Measurements from ENCODE around the gene STXBP6.

Gene STXBP6

GRCh38 chr14:25049568-25050268 lies at the start of gene STXBP6:
Gene STXBP6 (minus strand): TSS chr14:25050147. CDS start chr14:24974818, 75,329 bp downstream.
- peak; percentile 92 for DNase-seq (ENCODE audit: low spot score)

- DNase-seq (ENCODE audit: low spot score): no peak
These were observed 47.2 kb upstream of the STXBP6 start for GRCh38 chr14:25097120-25097519.

- DNase-seq (ENCODE audit: low spot score): no peak
These were observed 45.9 kb upstream of the STXBP6 start for GRCh38 chr14:25095736-25096437.

DNA sequence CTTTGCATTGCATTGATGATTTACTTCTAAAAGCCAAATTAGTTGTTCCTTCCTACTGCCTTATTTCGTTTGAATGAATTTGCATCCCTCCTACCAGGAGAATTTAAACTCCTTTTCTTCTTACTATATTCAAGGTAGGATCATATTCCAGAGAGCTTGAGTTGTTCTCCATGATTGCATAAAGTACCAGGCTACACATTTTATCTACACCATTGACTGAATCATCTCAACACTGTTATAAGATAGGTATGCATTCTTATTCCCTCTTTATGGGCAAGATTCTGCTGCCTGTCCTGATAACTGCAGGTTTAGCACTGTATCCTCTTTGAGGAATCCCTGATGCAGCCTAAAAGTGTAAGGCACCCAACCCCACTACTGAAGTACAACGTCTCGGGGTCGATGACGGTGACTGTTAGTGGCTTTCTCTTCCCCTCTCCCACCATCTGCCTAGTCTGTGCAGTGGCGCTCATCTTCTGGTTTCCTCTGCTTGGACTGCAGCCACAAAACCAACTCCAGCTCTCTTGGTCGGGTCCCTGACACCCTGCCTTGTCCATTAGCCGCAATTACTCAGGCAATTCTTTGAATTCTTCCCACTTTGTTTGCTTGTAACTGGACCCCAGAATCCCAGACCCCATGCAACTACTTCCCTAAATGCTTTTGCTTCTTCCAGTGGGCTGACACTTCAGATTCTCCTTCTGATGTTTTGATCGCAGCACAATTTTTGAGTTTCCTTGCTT lies 44.4 kb upstream of the STXBP6 start:
- DNase-seq (ENCODE audit: low spot score): no peak

DNA sequence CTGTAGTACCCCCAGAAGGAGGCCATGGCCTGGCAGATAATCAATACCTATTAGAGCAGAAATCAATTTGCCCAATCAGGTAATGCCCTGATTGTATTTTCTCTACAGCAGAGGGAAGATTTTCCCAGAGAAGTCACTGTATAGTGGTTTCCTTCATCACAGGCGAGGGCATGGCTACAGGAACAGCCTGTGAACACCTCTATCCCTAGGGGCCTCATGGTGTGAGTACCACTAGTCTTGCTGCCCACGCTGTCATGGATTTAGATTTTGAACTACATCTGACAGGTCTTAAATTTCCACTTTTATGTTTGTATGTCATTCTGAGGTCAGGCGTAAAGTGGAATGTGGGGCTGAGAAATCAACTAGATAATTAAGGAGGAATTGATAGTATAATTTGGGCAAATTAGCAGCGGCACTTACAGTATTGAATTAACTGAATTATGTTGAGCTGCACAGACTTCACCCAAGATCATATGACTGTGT lies 42.4 kb upstream of the STXBP6 start:
- no peak for DNase-seq (ENCODE audit: low spot score)

DNA sequence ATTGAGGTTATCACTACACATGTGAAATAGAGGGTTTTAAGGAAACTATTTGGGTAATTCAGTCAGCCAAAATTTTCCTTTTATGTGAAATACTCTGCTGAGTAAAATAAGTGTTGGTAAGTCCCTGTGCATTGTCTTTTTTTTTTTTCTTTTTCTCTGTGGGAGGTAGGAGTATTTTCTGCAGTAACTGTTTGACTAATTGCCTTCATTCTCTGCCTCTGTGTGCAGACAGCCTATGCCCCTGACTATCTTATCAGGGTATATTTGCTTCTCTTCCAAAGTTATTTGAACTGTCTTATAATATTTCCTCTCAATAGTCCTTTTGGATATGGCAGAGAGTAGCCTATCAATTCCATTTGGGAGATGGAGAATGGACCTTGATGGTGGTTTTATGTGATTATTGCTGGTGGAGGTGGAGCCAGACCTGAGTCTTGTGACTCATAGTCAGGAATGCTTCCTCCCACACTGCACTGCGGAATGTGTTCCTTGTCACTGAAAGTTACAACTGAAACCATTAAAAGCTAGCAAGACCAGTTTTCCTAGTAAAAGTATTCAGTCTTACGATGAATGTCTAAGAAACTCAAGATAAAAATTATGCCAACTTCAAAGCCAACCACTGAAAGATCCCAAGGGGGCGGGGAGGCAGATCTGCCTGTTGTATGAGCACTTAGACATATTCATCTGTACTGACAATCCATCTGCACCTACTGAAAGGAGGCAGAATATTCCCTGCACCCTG lies 40.9 kb upstream of the STXBP6 start:
- DNase-seq (ENCODE audit: low spot score): peak; percentile 43

- DNase-seq (ENCODE audit: low spot score): no peak
These were observed 40.3 kb upstream of the STXBP6 start for GRCh38 chr14:25090256-25090655.

DNA sequence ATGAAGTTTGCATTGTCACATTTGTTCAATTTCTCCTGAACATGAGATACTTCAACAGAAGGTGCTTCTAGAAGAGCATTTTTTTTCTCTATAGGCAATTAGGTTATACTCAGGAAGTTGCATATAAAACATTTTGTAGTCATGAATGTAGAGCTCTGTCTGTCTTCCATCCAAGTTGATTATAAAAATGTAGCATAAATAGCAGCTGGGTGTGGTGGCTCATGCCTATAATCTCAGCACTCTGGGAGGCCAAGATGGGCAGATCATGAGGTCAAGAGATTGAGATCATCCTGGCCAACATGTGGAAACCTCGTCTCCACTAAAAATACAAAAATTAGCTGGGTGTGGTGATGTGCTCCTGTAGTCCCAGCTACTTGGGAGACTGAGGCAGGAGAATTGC lies 39.5 kb upstream of the STXBP6 start:
- no peak for DNase-seq (ENCODE audit: low spot score)

GRCh38 chr14:25086821-25087396 lies 37.0 kb upstream of the STXBP6 start:
- no peak for DNase-seq (ENCODE audit: low spot score)

DNA sequence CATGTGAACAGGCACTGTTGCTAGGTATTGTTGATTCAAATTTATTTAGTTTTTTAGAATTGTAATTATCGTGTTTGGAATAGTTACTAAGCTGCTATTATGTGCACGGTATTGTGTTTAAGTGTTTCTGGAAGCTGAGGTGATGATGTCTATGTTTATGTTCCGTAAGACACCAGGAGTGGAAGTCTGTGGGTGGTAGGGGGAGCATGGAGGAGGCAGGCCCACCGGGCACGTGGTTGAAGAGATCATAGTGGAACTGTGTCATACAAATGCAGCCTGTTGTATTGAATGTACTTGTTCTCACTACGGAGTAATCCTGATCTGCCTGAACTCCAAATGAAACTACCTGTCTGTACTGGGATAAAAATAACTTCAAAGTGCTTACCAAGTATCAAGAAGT lies 36.1 kb upstream of the STXBP6 start:
- DNase-seq (ENCODE audit: low spot score): no peak

- DNase-seq (ENCODE audit: low spot score): no peak
These were observed 30.7 kb upstream of the STXBP6 start for GRCh38 chr14:25080682-25081081.

GRCh38 chr14:25079311-25079710 lies 29.4 kb upstream of the STXBP6 start:
- no peak for DNase-seq (ENCODE audit: low spot score)

DNA sequence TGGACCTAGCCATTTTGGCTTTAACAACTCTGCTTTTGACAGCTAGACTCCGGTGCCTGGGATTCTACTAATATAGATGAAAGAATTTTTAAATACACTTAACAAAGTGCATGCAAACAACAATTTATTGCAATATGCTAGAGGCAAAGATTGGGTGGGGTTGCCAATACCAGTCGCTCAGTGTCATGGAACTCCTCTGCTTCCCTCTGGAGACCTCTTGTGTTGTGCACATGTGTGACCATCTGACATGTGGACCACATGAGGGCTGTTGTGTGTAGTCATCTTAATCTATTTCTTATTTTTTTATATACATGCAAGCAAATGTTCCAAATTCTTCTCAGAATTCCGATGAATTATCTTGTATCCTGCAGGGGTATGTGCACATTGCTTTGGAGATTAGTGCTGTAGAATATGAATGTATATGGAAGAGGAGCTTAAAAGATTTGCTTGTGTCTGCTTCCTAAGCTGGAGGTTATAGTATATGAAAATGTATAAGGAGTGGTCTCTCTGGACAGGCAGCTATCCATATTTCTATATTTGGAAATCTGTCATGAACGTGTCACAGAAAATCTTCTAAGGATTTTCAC lies 24.2 kb upstream of the STXBP6 start:
- no peak for DNase-seq (ENCODE audit: low spot score)

GRCh38 chr14:25069879-25070278 lies 19.9 kb upstream of the STXBP6 start:
- DNase-seq (ENCODE audit: low spot score): no peak

- DNase-seq (ENCODE audit: low spot score): no peak
These were observed 17.7 kb upstream of the STXBP6 start for GRCh38 chr14:25067600-25067999.

DNA sequence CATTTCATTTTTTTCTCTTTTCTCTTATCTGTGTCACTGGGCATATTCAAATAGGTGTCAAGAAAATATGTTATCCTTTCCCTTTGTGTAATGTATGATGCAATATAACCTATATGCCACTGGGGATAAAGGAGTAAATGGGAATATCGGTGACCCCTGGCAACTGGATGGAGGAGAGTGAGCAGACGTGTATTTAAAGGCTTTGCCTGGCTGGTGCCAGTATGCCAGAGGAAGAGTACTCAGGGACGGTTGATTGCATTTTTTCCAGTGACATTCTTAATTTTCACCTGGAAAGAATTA lies 12.0 kb upstream of the STXBP6 start:
- no peak for DNase-seq (ENCODE audit: low spot score)

GRCh38 chr14:25056688-25057078 lies 6.7 kb upstream of the STXBP6 start:
- peak; percentile 45 for DNase-seq (ENCODE audit: low spot score)

DNA sequence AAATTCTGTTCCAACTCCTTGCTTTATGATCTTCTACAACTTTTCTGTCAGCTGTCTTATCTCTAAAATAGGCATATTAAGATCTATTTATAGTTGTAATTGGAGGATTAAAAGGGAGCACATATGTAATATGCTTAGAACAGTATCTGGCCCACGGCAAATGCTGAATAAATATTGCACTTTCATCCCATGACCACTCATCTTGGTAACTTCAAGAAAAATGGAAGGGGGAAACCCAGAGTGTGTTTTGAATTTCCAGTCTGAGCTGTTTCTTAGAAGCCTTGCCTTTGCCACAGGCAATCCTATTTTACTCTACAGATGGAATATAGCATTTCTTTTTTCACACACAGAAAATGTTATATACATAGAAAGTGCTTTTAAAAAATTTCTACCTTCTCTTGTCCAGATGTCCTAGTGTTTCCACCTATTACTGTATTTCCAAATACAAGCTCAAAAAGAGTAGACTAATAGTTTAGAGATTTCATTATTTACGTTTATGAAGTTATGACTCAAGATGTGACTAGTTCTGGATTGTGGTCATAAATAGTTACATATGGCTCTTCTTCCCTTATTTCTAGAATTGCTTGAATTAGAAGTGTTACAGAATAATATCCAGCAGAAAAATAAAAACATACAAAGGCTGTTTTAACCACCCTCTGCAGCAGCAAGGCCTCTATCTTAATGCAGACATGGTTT lies 6.2 kb upstream of the STXBP6 start:
- DNase-seq (ENCODE audit: low spot score): no peak

GRCh38 chr14:25055005-25055404 lies 5.1 kb upstream of the STXBP6 start:
- no peak for DNase-seq (ENCODE audit: low spot score)

DNA sequence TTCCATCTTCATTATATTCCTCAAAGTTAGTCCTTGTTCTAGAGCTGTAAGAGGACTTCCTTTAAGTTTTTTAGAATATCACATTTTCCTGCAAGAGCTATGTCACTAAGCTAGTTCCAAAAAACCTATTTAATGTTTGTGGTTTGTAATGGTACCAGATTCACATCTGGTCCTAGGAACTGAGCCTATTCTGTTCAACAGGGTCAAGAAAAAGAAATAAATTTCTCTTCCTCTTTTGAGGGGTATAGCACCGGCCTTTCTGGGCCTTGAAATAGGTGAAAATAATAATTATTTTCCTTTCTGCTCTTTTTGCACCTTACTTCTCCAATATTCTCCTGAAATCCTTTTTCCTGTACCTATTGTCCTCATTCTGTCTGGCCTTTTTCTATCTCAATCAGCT lies 3.6 kb upstream of the STXBP6 start:
- DNase-seq (ENCODE audit: low spot score): no peak

DNA sequence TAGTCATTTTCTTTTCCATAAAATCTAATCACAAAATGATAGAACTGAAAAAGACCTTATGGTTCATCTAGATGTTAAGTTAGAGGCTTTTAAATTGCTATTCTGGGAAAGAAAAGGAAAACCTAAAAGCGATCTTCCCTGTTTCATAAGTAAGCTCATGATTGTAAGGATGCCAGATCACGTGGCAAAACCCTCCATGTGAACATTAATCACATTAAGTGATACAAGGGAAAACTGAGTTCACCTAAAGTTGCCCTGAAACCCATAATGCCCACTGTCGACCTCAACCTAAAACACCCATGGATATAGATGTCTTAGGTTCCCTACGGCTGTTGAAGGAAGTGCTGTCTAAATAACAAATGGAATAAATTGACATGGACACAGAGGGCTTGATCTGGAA lies 3.0 kb upstream of the STXBP6 start:
- no peak for DNase-seq (ENCODE audit: low spot score)

Data from putamen (tissue), 1 donor.